AG04449 (cell line): ENCODE measurements around the gene VWA2.

Source experiments
- CTCF ChIA-PET: fragments of 350-600 bp; formaldehyde crosslinking; extraction: SDS; loops from one replicate; lab custom pipeline; 2021; ENCODE audit warnings: antibody characterized with exemption; lab: Yijun Ruan, JAX
- POLR2A ChIA-PET: fragments of 400-600, 350-600 bp; formaldehyde crosslinking; extraction: SDS; loops from one replicate; lab custom pipeline; 2020; ENCODE audit warnings: antibody characterized with exemption, inconsistent platforms; lab: Yijun Ruan, JAX
- DNase-seq: peaks from one replicate; pipeline ENCODE4 v3.0.0-alpha.2; 2010; ENCODE audit warnings: low read depth, low spot score
- H3K4me3 ChIP-seq: 2 replicates; pipeline ENCODE4 v1.5.1; 2011; ENCODE audit warnings: low read depth, mild to moderate bottlenecking, control low read depth, low read length
- CTCF ChIP-seq: IDR thresholded peaks from one replicate; pipeline ENCODE4 v1.5.1; 2011; ENCODE audit warnings: mild to moderate bottlenecking, moderate library complexity, low read length, control low read depth, inconsistent platforms; ENCODE audit not compliant: insufficient read depth; ENCODE audit errors: missing control alignments

Gene VWA2

GRCh38 chr10:114223066-114223465 lies 16.0 kb upstream of the VWA2 start:
- no peak overlapping the region for H3K4me3 ChIP-seq
- CTCF ChIA-PET, result no interaction called here
- POLR2A ChIA-PET, result no interaction called here
- no peak for TF ChIP-seq CTCF
- no peak for DNase-seq

GRCh38 chr10:114228156-114228555 lies 10.9 kb upstream of the VWA2 start:
- no peak overlapping the region for H3K4me3 ChIP-seq
- TF ChIP-seq CTCF, result no peak
- POLR2A ChIA-PET, result no interaction called here
- CTCF ChIA-PET, result no interaction called here
- no peak for DNase-seq

GRCh38 chr10:114232561-114233176 lies 6.4 kb upstream of the VWA2 start:
- TF ChIP-seq CTCF, result no peak
- no peak overlapping the region for H3K4me3 ChIP-seq
- DNase-seq, result no peak
- ChIA-PET POLR2A (no interaction called here), CTCF (no interaction called here)

GRCh38 chr10:114233482-114233881 lies 5.6 kb upstream of the VWA2 start:
- no peak for TF ChIP-seq CTCF
- CTCF ChIA-PET, result no interaction called here
- no peak for DNase-seq
- POLR2A ChIA-PET, result no interaction called here
- no peak overlapping the region for H3K4me3 ChIP-seq

- no peak overlapping the region for H3K4me3 ChIP-seq
- TF ChIP-seq CTCF, result no peak
- ChIA-PET CTCF (no interaction called here), POLR2A (no interaction called here)
- no peak for DNase-seq
Observed at GRCh38 chr10:114234132-114234531, 4.9 kb upstream of the VWA2 start.

- TF ChIP-seq CTCF, result no peak
- DNase-seq, result no peak
- H3K4me3 ChIP-seq, result no peak overlapping the region
- ChIA-PET POLR2A (no interaction called here), CTCF (no interaction called here)
Observed at GRCh38 chr10:114239994-114240345, 916 bp downstream of the VWA2 start.
